K562 (cell line): ENCODE results near the gene SEC61A1.

Experiments used
- CBX3 ChIP-seq, 2 experiments: IDR thresholded peaks; 1 replicate in 1 of 2; 2 replicates in 1 of 2; pipeline ENCODE4 v1.6.1; 2012; ENCODE audit warnings: inconsistent platforms in 2 of 2, low read length in 2 of 2, borderline replicate concordance in 1 of 2, control low read depth in 1 of 2
- CTCF ChIP-seq, 3 experiments: IDR thresholded peaks in 2 of 3; conservative IDR thresholded peaks in 1 of 3; 2 replicates each; pipeline ENCODE4 v1.5.1; 2011 to 2012; ENCODE audit warnings: low read length in 3 of 3, mild to moderate bottlenecking in 3 of 3, control low read depth in 2 of 3, improper control_type of control experiment in 1 of 3, inconsistent platforms in 1 of 3, low read depth in 1 of 3, mixed read lengths in 1 of 3, moderate library complexity in 1 of 3; ENCODE audit not compliant: insufficient read depth in 2 of 3
- ETV6 ChIP-seq, 3 experiments: fragments of 150-350 bp in 1 of 3; sonication (generic) in 1 of 3; formaldehyde crosslinking in 1 of 3; IDR thresholded peaks; 2 replicates each; pipeline versions ENCODE4 v1.6.1 to v1.8.0; 2014 to 2022; ENCODE audit warnings: borderline replicate concordance in 2 of 3, low read depth in 2 of 3, antibody characterized with exemption in 1 of 3, low read length in 1 of 3, mild to moderate bottlenecking in 1 of 3, missing genetic modification reagents in 1 of 3
- NFE2 ChIP-seq: IDR thresholded peaks from 2 replicates; pipeline ENCODE4 v1.6.1; 2014; ENCODE audit warnings: antibody characterized with exemption, low read depth
- POLR2A ChIP-seq: fragments of 450-650 bp; conservative IDR thresholded peaks from 2 replicates; pipeline ENCODE4 v1.6.1; 2016
- STAG1 ChIP-seq: sonication (generic); formaldehyde crosslinking; IDR thresholded peaks from 2 replicates; pipeline ENCODE4 v1.5.0; 2020; ENCODE audit warnings: missing genetic modification reagents, borderline replicate concordance
- ZNF165 ChIP-seq: fragments of 250-450 bp; sonication (Bioruptor Pico); IDR thresholded peaks from 2 replicates; pipeline ENCODE4 v1.4.0; 2020; ENCODE audit warnings: borderline replicate concordance
- ZNF232 ChIP-seq: sonication (generic); formaldehyde crosslinking; IDR thresholded peaks from 2 replicates; pipeline ENCODE4 v1.8.0; 2022; ENCODE audit warnings: mild to moderate bottlenecking, missing genetic modification reagents
- ZNF395 ChIP-seq: fragments of 200-800 bp; sonication (Bioruptor generic); IDR thresholded peaks from 2 replicates; pipeline ENCODE4 v1.6.1; 2017; ENCODE audit warnings: missing genetic modification characterization, missing compliant biosample characterization
- ZNF696 ChIP-seq: fragments of 250-450 bp; sonication (Bioruptor Pico); conservative IDR thresholded peaks from 2 replicates; pipeline ENCODE4 v1.4.0; 2020; ENCODE audit warnings: mild to moderate bottlenecking, moderate library complexity
- TF ChIP-seq, protein P1 (sequence below): IDR thresholded peaks from 2 replicates; pipeline ENCODE4 v1.6.1; 2012; ENCODE audit warnings: low read depth, low read length, improper control_type of control experiment, borderline replicate concordance

GRCh38 chr3:128107834-128108233 lies 55.6 kb downstream of the SEC61A1 start:
- no peak for TF ChIP-seq CBX3 (IDR thresholded peaks at IDR 0.05; ENCODE audit: borderline replicate concordance in 1 of 2, low read length in 2 of 2)
- TF ChIP-seq ZNF696 (CRISPR knock-in tag), result no peak
- TF ChIP-seq ZNF395 (CRISPR knock-in tag), result no peak
- no peak for TF ChIP-seq ZNF232
- no peak for TF ChIP-seq STAG1 (CRISPR knock-in tag)
- no peak for TF ChIP-seq POLR2A
- no peak for TF ChIP-seq NFE2
- TF ChIP-seq ZNF165 (CRISPR knock-in tag), result no peak
- no peak for TF ChIP-seq CTCF (IDR thresholded peaks at IDR 0.05 in 2 of 3, conservative IDR thresholded peaks at IDR 0.05 in 1 of 3; ENCODE audit: insufficient read depth in 2 of 3, low read depth in 1 of 3, low read length in 3 of 3)
- TF ChIP-seq, protein P1, sequence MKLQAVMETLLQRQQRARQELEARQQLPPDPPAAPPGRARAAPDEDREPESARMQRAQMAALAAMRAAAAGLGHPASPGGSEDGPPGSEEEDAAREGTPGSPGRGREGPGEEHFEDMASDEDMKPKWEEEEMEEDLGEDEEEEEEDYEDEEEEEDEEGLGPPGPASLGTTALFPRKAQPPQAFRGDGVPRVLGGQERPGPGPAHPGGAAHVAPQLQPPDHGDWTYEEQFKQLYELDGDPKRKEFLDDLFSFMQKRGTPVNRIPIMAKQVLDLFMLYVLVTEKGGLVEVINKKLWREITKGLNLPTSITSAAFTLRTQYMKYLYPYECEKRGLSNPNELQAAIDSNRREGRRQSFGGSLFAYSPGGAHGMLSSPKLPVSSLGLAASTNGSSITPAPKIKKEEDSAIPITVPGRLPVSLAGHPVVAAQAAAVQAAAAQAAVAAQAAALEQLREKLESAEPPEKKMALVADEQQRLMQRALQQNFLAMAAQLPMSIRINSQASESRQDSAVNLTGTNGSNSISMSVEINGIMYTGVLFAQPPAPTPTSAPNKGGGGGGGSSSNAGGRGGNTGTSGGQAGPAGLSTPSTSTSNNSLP, result no peak
- TF ChIP-seq ETV6 (IDR thresholded peaks at IDR 0.05; ENCODE audit: borderline replicate concordance in 1 of 2, low read depth in 2 of 2, low read length in 1 of 2), result no peak
- TF ChIP-seq ETV6 (CRISPR knock-in tag; IDR thresholded peaks at IDR 0.05; ENCODE audit: borderline replicate concordance), result no peak
